ENCODE data around the gene ITGB3. TPM values are rescaled to one million over a fixed set of nuclear protein-coding genes. Genes with fewer than 3 reads are reported as not detected.

Gene ITGB3
- total and polyA plus RNA-seq, 9 of the 15 experiments (the other 6 are each of a cell fraction or from before 2014, with no cell fraction given) = 0.08 to 2.6 (median 0.62) TPM; not detected in 1

DNA sequence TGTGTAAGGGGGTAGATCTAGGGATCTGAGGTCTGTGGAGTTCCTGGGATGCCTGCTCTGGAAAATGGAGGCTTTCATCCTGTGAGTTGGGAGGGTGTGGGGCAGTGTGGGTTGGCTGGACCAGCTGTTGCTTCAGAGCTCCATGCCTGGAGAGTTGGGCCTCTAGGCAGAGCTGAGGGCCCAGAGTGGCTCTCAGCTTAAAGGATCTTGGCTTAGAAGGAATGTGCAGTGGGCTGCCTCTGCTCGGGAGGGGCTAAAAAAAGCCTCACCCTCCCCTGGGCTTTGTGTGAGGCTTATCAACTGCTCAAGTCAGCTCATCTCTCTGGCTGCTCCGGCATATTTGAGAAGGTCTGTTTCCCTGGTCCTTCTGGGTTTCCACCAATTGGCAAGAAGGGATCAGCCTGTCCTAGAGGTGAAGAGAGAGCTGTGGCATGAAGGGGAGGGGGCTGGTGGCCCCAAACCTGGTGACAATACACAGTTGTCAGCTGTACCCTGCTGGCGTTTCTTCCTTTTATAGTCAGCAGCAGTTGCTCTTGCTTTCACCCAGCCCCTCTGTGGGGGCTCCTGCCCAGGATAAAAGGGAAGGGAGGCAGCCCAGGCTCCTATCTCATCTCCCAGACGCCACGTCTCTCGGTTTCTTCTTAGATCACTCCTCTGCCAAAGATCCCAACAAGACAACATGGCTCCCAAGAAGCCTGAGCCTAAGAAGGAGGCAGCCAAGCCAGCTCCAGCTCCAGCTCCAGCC, 44.7 kb upstream of the ITGB3 start, which contains the start of gene MYL4:
Gene MYL4 (plus strand): TSS at position 605 of the 745 bp plus-strand sequence. CDS start 75 bp downstream, at position 680.
- no peaks in the 10 kb centered on the region for H3K9me1 ChIP-seq (ENCODE audit: control insufficient read depth, insufficient read depth, low read length)
- intact Hi-C loops (cut with micrococcal nuclease) = loop anchor here (1.0 to 2.0 kb wide), 2 partner anchors 12 to 20 kb away; partner anchors contain the start of gene CDC27
- peak within 1 kb of the TSS; percentile 85 to 92 for H3K9ac ChIP-seq (ENCODE audit: insufficient read depth in 1 of 2, low read depth in 2 of 2, low read length in 2 of 2)
- in situ Hi-C loops (cut with MboI) = no loop called here
- H3K27ac ChIP-seq (ENCODE audit: extremely low read depth, low read depth, low read length) = peak within 1 kb of the TSS; percentile 89
- WGBS (ENCODE audit: insufficient coverage, low coverage, missing lambda C conversion rate) = 0% methylated on average over 6 of the region's 6 CpGs
- peak within 1 kb of the TSS; percentile 98 for H3K4me2 ChIP-seq (ENCODE audit: insufficient read depth, low read length)
- DNase-seq (ENCODE audit: extremely low read depth in 1 of 4, low spot score in 3 of 4) = peak; percentile 67 to 89 (median 74)
- peaks cover 17% of the 10 kb centered on the region for H3K36me3 ChIP-seq (ENCODE audit: control insufficient read depth, insufficient read depth, low read length)
- ATAC-seq = peak; percentile 72
- peaks cover 54% of the 10 kb centered on the region for H3K79me2 ChIP-seq (ENCODE audit: control insufficient read depth, insufficient read depth, low read length)
- ChIA-PET POLR2A (interaction anchor here (1.0 to 3.5 kb wide), 9 partner anchors 9 to 26 kb away, joined by 3 to 26 read pairs (median 7); partner anchors contain the start of gene CDC27), CTCF (ENCODE audit: low intra/inter-chr PET ratio) (interaction anchor here (0.5 kb wide), 1 partner anchor 1176 kb away, joined by 3 read pairs; no protein-coding TSS in a partner anchor)
- H3K4me3 ChIP-seq = peak within 1 kb of the TSS; percentile 51
- FAIRE-seq = peak; percentile 87
- H4K20me1 ChIP-seq (replicated peaks; ENCODE audit: control insufficient read depth, insufficient read depth, low read length) = no peaks in the 10 kb centered on the region
- H3K27me3 ChIP-seq (ENCODE audit: control insufficient read depth in 2 of 2, insufficient read depth in 2 of 2, low read length in 2 of 2) = no peaks in the 10 kb centered on the region
- H2AFZ ChIP-seq (ENCODE audit: low read depth, low read length) = peak within 1 kb of the TSS; percentile 91
- peaks cover 28 to 51% of the 10 kb centered on the region in 2 experiments for H3K4me1 ChIP-seq (replicated peaks in 1 of 2; ENCODE audit: control insufficient read depth in 2 of 2, insufficient read depth in 2 of 2, low read length in 2 of 2)
- H3K9me3 ChIP-seq (replicated peaks; ENCODE audit: control insufficient read depth, insufficient read depth, low read depth, low read length) = no peaks in the 10 kb centered on the region
- no TSS peak for BruUV-seq (replicated peaks)
- TF ChIP-seq EHMT2 (IDR thresholded peaks at IDR 0.05) (0 out of 2 replicates have a peak, but pooled peaks have one; percentile 30), EP400 (IDR thresholded peaks at IDR 0.05) (peak; percentile 50), SMAD4 (CRISPR knock-in tag; conservative IDR thresholded peaks at IDR 0.05) (peak; percentile 51; the same call in 1 of the 2 replicates), ASH1L (IDR thresholded peaks at IDR 0.05; ENCODE audit: borderline replicate concordance, low read depth, partially characterized antibody) (no peak), SIX5 (IDR thresholded peaks at IDR 0.05; ENCODE audit: borderline replicate concordance in 1 of 2, insufficient read depth in 1 of 2, low read depth in 1 of 2, low read length in 2 of 2) (no peak), ZNF184 (CRISPR knock-in tag; IDR thresholded peaks at IDR 0.05) (no peak), CBX8 (IDR thresholded peaks at IDR 0.05; ENCODE audit: borderline replicate concordance, extremely low read depth, low read depth, low read length, poor library complexity, severe bottlenecking) (no peak), ETV6 (IDR thresholded peaks at IDR 0.05; ENCODE audit: borderline replicate concordance in 1 of 2, low read depth in 2 of 2, low read length in 1 of 2) (no peak), ETV6 (CRISPR knock-in tag; IDR thresholded peaks at IDR 0.05; ENCODE audit: borderline replicate concordance) (no peak), JUND (IDR thresholded peaks at IDR 0.05; ENCODE audit: borderline replicate concordance, low read depth, low read length) (0 out of 2 replicates have a peak, but pooled peaks have one; percentile 2), JUND (tag; IDR thresholded peaks at IDR 0.05; ENCODE audit: borderline replicate concordance, low read depth, low read length) (no peak), SMAD3 (CRISPR knock-in tag; conservative IDR thresholded peaks at IDR 0.05) (0 out of 2 replicates have a peak, but pooled peaks have one; percentile 16), ZFP1 (CRISPR knock-in tag; IDR thresholded peaks at IDR 0.05) (no peak), RCOR1 (IDR thresholded peaks at IDR 0.05; ENCODE audit: borderline replicate concordance in 1 of 2, low read depth in 2 of 2, low read length in 2 of 2) (0 out of 4 replicates have a peak, but pooled peaks of 1 of the 2 experiments have one; percentile 3), RFX5 (IDR thresholded peaks at IDR 0.05; ENCODE audit: low read depth, low read length) (no peak)
- TF ChIP-seq, protein P1, sequence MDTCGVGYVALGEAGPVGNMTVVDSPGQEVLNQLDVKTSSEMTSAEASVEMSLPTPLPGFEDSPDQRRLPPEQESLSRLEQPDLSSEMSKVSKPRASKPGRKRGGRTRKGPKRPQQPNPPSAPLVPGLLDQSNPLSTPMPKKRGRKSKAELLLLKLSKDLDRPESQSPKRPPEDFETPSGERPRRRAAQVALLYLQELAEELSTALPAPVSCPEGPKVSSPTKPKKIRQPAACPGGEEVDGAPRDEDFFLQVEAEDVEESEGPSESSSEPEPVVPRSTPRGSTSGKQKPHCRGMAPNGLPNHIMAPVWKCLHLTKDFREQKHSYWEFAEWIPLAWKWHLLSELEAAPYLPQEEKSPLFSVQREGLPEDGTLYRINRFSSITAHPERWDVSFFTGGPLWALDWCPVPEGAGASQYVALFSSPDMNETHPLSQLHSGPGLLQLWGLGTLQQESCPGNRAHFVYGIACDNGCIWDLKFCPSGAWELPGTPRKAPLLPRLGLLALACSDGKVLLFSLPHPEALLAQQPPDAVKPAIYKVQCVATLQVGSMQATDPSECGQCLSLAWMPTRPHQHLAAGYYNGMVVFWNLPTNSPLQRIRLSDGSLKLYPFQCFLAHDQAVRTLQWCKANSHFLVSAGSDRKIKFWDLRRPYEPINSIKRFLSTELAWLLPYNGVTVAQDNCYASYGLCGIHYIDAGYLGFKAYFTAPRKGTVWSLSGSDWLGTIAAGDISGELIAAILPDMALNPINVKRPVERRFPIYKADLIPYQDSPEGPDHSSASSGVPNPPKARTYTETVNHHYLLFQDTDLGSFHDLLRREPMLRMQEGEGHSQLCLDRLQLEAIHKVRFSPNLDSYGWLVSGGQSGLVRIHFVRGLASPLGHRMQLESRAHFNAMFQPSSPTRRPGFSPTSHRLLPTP (IDR thresholded peaks at IDR 0.05; ENCODE audit: borderline replicate concordance, extremely low read depth, insufficient read length) = no peak
